Activated CD4-positive, alpha-beta T cell treated with anti-CD3 and anti-CD28 coated beads for 4 hours (primary cell): ENCODE measurements around the gene SATB2.

Source experiments
- DNase-seq, 2 donors: peaks; one replicate each; pipeline ENCODE4 v3.0.0-alpha.2; 2020

SATB2 gene

DNA sequence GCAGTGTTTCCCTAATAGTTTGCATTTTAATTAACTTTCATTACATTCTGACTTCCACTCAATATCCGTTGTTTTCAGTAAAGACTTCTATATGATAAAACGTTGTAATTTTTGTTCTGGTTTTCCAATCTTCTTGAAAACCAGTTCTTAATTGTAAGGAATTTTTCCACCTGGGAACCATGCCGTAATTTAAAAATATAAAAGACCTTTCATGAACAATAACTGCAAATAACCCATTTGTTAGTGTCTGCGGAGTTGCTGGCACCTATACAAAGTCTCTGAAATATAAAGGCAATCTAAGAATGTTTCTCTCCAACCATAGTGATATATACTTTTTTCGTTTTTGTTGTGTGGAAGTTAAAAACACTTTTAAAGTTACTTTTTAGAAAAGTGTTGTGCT is 7.7 kb upstream of the SATB2 start:
- no peak for DNase-seq

DNA sequence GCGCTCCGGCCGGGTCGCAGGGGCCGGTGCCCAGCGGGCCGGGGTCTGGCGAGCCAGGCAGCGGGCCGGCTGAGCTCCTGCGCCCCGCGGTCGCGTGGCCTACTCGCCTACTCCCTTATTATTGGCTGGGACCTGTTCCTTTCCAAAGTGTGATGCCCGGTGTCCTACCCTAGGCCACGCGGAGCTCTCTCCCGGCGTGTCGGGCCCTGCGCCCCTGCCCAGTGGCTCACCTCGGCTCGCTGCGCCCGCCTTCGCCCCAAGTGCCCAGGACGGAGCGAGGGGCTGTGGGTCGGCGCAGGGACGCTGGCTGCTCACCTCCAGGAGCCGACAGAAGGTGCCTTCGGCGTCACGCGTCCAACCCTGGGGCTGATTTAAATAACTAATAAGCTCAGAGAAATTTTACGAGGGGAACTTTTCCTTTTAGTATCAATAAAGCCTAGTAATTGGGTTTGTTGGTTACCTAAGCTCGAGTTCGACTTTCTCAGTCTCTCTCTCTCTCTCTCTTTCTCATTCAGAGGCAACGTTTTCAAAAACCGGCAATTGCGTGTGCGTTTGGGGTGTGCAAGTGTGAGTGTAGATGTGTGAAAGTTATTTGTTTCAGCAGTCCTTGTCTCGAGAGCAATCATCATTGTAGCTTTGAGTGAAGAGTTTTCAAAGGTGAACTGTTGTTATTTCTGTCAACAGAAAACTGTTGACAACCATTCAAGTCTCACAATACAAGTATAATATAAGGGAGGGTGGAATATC is 7.0 kb upstream of the SATB2 start:
- no peak for DNase-seq

DNA sequence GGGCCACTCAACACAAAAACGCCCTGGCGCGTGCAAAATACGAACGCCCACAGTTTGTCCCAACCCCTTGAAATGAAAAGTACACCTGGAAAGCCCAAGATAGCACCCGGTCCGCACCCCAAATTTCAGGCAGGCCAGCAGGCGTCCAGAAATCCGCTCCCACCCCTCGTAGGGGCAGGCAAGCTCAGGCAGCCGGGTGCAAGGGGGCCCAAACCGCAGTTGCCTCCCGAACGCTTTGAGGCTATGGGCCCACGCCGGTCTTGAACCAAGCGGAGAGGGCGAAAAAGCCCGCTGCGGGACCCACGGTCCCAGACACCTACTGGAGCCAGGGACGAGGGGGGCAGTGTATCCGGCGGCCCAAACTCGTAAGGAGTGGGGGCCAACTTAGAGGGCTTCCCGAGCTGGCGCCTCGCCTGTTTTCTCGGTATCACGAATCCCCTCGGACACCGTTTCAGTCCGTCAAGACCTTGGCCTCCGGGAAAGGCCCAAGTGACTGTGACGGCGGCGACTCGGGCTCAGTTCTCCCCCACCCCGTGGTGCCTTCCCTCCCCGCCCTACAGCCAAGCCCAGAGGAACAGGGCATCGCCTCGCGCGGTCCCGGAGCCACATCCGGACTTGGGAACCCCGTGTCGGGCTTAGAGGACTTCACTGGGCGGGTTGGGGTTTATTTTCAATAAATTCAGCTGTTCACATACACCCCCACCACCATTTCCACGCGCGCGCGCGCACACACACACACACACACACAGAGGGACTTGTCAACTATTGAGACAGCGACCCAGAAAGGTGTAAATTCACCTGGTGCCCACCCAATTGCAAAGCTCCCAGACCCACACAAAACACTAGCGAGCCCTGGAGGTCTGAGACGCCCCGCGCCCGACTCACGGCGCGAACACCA is 6.2 kb upstream of the SATB2 start:
- no peak for DNase-seq

DNA sequence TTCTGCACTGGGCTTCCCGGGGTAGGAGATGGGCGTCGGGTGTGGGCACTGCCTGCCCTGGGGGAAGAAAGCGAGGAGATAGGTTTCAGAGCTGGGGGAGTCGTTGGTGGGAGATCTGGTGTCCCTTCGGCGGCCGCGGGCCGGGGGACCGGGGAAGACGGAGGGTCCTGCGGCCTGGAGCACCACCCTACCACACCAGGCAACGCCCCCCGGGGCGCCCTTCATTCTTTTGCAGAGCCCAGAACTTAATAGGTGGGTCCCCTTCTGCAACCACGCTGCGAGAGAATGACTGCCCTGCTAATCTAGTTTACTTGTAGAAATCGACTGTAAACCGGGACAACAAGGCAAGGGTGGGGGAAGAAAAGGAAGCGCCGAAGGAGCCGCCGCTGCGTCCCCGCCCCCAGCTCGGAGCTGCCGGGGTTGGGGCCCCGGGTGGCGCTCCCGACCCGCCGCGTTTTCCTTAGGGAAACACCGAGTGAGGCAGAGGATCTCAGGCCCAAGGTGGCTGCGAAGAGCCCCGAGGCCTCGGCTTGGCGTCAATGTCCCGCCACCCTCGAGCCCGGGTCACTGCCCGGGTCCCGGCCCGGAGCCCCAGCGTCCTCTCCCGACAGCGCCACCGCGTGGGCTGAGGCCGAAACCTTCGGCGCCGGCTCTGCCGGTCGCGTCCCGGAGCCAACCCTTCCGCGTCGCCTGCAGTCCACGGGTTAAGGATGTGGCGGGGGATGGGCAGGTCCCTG is 5.4 kb upstream of the SATB2 start:
- DNase-seq = no peak

DNA sequence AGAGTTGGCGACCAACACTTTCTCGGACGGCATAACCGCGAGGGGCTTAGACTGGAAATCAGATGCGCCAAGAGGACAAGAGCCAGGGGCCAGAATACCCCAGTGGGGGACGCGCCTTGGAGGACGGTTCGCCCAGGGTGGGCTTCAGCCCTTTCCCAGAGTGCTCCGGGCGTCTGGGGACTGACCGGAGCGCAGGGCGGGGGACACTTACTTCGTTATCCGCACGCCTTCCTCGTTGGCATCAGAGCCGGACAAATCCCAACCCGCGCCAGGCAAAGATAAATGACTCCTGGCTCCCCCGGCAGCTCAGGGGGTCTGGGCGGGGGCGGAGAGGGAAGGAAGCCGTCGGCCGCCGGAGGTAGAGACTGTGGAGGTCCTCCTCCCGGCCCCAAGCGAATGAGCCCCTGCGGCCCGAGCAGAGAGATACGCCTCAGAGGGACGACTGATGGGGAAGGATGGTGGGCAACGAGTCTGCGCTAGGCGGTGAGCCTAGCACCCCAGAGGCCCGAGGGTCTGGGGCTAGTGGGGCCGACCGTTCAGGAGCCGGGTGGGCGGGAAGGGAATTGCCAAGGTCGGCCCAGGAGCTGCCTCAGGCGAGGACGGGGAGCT is 4.7 kb upstream of the SATB2 start:
- DNase-seq = no peak

DNA sequence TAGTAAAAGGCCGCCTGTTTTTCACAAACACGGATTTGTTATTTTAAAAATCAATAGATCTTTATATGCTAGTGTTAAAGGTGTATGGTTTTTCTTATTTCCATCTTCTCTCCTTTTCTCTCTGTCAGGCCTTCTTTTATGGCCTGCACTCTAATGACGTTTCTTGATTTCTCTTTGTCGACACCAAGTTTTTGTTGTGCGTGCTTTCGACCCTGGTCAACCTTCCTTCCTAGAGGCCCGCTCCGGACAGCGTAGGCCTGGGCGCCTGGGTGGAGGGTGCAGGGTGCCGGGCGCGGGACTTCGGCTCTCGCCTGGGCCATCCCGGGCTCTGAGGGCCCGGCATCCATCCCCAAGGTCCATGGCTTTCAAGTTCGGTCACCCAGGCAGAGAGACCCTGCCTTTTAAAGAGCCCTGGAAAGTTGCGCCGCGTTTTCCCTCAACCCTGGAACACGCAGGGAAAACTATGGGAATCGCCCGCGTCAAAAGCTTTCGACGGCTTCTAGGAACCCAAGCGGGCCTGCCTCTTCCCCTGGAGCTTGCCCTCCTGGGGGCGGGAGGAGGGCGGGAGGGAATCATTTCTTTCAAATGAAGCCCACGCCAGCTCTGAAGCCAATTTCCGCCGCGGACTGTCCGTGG is 4.1 kb upstream of the SATB2 start:
- DNase-seq = no peak

DNA sequence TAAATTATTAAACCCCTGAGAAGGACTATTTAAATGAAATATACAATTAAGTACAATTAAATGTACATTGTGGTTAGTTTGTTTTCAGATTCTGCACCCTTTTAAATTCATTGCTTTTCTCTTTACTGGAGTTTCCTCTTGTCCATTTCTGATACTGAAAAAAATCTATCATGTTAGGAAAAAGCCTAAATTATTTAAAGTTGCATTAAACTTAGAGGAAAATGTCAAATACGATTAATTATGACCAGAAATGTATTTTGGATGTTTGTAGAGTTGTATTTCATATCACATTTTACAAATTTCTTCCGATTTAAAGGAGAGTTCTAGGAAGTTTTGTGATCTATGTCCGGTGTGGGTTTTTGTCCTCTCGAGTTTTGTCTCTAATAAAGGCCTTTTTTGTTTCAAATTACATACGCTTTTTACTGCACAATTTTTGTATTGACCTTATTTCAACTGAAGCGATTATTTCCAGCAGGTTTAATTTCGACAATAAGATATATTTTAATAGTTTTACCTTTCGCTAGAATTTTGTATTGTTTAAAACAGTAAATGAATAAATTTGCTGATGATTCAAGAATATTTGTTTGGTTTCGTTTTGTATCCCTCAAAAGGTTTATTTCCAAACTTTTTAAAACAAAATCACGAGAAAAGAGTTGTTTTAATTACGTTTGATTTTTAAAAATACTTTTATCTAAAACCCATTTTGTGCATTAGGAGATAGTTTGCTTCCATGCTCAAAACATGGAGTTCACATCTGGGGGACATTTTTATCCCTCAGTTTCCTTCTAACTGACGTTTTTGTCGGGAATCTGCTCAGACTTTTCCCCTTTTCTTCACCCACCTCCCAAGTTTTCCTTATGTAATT is 3.3 kb upstream of the SATB2 start:
- no peak for DNase-seq

DNA sequence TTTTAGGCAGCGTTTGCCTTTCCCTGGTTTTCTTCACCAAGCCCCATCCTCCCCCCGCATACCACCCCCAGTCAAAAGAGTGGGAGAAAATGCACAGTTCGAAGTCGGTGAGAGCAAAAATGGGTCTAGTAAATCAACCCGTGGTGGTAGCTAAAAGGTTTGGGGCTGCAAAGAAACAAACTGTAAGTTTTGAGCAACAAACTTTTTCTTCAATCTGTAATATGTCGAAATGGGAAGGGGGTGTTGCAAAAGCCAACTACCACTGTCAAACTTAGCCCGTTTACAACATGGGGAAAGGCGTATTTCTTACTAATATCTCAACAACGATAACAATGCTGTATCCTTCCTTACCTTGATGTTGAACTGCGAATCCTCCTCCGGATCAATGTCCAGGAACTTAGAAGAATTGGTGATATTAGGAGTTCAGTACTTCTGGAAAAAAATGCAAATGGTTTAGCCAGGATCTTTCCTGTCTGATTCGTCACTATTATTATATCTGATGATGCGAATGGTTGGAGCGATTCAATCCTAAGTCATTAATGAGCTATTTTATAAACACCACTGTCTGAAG is 2.4 kb upstream of the SATB2 start:
- no peak for DNase-seq

DNA sequence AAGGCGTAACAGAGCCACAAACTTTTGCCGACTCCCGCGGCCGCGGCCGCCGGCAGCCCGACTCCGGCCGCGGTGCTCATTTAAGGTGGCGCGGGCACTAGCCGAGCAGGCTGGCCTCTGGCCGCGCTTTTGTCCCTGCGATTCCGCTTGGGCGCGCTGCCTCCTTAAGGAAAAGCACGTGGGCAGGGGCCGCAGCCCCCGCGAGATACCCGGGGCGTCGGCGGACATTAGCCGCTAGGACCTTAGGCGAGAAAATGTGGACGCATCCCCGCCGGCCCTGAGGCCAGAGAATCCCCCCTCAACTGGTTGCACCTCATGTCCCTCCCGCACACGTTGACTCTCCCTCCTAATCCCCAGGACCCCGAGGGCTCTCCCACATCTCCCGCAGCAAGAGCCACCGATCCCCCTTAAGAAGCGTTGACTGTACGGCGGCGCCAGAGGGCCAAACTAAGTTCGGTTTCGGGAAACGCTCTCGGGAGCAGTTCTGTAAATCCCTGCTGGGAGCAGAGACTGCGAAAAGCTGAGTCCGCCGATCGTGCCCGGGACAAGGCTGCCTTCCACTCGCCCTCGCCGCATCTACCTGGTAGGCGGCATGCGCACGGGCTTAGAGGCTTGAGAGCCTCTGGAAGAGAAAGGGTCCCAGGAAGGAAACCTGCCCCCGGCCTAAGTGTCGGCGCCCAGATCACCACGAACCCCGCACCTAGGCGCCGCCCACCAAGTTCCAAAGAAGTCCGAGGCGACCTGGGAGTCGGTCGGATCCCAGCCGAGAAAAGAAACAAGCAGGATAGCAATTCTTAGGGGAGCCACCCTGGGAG is 1.8 kb upstream of the SATB2 start:
- DNase-seq = peak; percentile 52 to 62

DNA sequence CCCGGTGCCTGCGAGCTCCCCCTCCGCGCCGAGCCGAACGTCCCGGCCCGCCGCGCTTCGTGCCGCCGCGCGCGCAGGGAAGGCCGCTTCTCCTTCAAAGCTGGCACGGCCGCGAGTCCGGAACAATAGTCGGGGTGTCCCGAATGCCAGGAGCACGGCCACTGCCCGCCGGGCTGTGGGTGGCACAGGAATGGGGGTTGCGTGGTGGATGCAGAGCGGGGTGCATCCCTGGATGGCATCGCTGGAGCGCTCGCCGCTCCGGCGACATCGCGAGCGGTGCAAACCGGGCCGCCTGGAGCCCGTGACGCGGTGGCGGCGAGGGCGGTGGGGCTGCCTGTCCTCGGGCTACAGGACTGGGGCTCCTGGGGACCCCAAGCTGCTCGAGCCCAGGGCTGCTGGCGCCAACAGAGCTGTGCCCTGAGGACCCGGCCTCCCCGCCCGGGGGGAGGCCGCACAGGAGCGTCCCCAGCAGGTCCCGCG is 1.1 kb upstream of the SATB2 start:
- no peak for DNase-seq

DNA sequence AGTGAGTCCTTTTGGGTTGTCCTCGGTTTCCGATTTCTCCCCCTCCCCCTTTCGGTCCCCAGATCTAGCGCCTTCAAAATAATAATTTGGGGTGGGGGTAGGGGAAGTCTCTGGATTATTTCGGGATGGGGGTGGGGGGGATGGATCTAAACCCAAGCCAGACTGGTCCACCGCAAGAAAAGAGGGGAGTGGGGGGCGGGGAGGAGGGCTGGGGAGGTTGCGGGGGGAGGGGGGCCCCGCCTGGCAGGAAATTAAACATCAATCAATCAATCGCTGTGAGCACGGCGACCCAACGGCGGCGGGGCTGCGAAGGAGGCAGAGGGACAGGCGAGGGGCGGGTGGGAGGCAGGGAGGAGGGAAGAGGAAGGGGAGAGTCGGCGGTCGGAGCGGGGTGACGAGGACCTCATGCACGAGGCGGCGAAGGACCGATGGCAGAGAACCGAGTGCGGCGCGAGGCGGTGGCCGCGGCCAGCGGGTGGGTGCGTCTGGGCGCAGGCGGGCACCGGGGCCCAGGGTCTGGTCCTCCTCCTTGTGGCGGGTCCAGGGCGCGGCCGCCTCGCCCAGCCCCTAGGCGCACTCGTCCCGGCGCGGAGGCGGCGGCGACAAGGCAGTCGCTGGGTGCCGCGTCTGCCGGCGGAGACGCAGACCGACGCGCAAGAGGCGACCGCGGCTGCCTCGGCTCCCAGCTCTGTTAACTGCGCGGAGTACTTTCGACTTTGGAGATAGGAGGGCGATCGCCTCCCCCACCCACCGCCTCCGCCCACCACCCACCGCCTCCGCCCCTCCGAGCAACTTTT is 468 bp upstream of the SATB2 start:
- DNase-seq = no peak

DNA sequence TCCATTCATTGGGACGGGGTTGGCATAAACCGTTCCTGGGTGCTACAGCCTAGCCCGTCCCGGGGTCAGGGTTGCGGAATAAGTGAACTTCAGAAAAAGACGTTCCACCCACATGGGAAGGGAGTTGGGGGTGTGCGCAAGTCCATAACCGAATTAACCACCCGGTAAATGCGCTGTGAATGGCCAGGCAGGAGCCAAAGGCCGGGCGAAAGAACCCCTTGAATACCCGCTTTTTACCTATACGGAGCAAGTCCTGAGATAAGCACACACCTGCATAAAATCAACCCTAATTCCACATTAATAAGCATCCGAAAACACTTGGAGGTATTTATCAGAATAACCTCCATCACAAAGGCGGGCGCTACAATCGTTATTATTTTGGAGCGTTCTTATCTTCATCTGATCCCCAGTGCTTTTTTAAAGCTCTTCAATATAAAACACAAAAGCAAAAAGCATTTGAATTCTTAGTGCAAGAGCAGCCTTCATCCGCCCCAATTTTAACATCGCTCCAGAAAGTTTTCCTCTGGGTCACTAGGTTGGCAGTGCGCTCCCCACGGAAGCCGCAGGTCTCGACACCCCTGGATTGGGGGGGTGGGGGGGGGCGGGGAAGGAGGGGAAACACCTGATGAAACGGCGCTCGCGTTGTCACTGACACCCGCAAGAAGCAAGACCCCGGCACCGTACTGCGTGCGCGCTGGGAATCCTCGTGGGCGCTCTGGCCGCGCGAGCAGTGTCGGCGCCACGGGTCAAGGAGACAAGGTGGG is 1.2 kb downstream of the SATB2 start:
- no peak for DNase-seq

DNA sequence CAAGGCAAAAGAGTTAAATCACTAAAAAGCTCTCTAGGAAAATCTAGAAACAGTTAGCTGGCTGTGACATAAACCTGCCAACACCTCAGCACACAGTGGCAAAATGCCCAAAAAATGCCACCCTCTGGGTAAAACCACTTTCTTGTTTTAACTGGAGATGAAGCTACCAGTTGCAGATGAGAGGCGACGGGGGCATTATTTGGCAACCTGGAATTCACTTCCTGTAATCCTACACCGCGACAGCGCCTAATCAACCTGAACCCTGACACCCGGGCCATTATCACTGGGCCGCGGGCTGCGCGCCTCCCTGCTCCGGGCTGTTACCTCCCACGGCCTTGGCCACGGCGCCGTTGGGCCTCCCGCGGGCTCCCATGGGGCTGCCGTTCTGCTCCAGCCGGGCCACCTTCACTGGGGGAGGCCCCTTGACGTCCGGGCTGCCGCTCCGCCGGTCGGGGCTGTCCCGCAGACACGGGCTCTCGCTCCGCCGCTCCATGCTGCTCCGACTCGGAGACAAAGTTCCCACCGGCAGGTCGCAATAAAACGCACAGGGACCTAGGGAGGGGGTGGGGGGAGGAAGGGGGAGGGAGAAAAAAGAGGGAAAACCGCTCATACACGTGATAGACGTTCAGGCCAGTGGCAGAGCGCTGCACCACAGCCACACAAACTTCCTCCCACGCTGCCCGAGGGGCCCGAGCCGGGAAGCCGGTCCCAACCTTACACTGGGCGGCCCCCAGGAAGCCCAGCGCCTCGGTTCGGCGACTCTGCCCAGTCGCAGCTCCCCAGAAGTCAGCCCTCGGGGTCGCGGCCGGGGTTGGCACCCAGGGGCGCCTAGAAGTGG is 2.0 kb downstream of the SATB2 start:
- no peak for DNase-seq

DNA sequence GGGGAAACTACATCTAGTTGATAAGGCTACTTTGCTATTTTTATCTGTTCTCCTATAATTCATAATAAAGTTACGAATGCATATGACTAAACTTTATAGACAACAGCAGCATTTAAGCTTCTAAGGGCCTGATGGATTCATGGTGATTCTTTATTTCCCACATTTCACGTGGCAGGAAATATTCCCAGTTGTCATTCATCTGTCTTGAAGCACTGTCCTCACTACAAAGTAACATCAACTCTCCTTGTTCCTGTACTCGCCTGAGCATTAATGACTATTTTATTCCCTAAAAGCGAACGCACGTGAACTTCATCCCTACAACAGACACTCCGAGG is 2.6 kb downstream of the SATB2 start:
- no peak for DNase-seq

DNA sequence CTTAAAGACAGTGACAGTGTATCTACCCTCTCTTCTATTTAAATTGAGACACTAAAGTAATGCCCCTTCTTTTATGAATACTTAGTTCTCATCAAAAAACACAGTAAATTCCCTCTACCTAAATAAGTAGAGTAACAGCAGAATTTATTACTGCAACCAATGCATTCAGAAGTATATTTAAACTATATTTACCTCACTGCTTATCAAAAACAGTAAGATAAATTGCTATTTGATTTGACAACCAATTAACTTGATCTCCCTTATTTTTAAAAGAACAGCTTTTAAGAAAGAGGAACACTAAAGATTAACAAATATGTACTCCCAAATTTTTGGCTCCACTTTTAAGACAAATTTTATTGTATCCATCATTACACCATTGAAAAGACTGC is 4.8 kb downstream of the SATB2 start:
- DNase-seq = no peak

DNA sequence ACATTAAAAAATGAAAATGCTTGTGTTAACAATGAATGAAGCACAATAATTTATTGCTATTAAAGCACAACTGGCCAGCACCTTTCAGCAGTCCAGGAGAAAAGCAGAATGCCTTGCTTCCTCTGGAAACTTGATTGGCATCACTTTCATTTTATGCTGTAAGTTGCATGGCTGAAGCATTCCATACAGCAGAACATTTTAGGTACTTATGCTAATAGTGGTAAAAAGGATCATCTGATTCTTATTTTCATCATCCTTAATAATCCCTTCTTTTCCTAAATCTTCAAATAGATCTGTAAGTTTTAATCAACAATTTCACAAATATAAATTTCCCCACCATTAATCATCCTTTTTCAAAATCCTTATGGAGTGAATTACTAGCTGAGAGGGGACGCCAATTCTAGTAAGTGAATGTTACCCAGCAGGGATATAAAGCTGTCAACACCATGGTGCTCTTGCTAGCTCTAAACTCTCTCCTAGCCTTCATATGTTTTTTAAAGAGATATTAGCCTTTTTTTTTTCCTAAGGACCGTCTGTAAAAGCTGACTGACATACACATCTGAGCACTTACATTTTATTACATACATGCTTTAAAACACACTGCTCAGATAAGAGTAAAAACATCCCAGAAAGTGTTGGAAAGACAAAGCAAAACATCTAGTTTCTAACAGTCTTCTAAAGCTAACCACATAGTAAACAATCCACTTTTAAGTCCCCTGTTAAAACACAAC is 5.3 kb downstream of the SATB2 start:
- DNase-seq = no peak

DNA sequence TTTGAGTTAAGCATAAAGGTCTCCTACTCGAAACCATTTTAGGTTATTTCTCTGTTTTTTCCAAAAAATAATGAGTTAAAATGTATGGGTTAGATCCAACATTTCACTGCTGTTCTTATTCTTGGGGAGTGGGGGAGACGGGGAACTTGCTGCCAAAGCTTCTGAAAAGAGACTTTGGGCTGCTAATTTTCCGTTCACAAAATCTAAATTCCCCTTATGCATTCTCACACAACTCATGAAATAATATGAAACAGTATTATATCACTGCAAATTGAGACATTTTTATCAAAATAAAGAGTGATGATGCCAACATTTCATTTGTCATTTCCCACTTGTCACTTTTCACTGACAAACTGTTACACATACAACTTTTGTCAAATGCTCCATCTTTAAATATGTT is 7.8 kb downstream of the SATB2 start:
- DNase-seq = no peak
